HG03575 (cell line): Measurements from ENCODE around the gene ATAD3C.
"Not testable (repeated sequence)": the region's sequence is repeated elsewhere in the genome, so short reads cannot be mapped to it uniquely, and the experiment has no call there.

Experiments
- ATAC-seq: cut with Tn5 transposase; IDR thresholded peaks from one replicate; pipeline ENCODE4 v1.9.1; 2021; ENCODE audit not compliant: unreplicated experiment, insufficient number of reproducible peaks, low FRiP score; ENCODE audit errors: extremely low read depth

ATAD3C gene

GRCh38 chr1:1428967-1429366, 20.5 kb upstream of the ATAD3C start:
- not testable (repeated sequence) for ATAC-seq

- ATAC-seq = no peak
These were observed 19.8 kb upstream of the ATAD3C start for GRCh38 chr1:1429671-1430073.

GRCh38 chr1:1430114-1430982, 19.1 kb upstream of the ATAD3C start:
- ATAC-seq = no peak

GRCh38 chr1:1430992-1431844, 18.3 kb upstream of the ATAD3C start:
- ATAC-seq = no peak

DNA sequence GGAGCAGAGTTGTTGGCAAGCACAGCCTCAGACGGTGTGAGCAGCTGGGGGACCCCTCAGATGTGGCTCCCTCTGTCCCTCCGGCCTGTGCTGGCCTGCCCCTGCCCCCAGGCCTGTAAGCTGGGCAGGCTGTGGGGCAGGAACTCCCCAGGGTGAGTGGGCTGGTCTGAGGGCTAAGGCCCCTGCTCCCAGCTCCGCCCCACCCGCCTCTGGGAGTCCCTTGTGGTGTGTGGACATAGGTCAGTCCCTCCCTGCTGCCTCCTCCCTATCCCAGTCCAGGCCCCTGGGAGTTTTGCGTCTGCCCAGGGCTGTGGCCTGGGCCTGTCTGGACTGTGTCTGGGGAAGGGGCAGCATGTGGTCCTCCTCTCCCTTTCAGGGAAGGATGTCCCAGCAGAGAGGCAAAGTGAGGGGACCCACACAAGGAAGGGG, 17.6 kb upstream of the ATAD3C start:
- no peak for ATAC-seq

DNA sequence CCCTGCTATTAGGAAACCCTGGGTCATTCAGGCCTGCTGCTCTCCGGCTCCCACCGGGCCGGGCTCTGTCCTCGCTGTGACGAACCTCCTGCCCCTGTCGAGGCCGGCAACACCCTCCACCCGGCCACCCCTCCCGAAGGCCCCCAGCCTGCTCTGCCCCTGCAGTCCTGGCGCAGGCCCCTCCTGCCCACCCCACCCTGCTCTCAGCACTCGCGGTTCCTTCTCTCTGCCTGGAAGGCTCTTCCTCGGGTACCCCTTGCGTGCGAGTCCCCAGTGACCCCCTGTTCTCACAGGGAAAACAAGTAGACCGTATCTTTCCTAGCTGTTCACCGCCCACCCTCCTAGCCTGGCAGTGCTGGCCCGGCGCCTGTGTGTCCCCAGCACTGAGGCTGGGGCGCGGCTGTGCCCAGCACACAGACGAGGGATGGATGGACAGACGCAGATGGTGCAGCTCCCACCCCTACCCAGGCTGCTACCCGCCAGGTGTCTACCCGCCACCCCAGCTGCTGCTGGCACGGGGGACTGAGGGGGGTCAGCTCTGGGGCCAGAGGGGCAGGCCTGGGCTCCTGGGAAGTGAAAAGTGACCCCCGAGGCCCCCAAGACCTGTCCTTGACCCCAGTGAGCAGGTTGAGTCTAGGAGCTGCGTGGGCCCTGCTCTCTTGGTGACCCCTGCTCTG, 17.1 kb upstream of the ATAD3C start:
- ATAC-seq = no peak

- no peak for ATAC-seq
These were observed 16.3 kb upstream of the ATAD3C start for GRCh38 chr1:1432951-1433803.

DNA sequence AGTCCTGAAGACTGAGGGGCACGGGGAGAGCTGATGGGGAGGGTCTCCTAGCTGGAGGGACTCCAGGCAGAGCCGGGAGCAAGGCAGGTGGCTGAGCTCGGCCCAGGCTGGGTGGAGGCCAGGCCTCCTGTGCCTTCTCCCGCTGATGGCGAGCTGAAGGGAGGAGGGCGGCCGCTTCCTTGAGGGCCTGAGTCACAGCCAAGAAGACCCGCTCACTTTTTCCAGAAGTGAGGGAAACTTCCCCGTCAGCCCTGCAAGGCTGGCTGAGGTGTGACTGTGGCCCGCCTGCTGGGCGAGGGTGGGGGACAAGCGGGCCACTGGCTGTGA, 15.7 kb upstream of the ATAD3C start:
- no peak for ATAC-seq

- no peak for ATAC-seq
These were observed 15.2 kb upstream of the ATAD3C start for GRCh38 chr1:1434131-1434823.

DNA sequence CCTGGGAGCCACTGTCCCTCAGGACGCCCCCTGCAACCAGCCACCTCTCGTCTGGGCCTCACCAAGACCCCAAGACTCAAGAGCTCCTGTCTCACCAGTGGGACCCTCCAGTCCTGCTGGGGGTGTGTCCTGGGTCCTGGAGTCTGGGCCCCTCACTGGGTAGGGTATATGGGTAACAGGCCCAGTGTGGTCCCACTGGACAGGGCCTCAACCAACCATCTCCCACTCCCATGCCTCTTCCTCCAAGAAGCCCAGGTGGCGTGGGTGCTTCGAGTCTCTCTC, 14.7 kb upstream of the ATAD3C start:
- no peak for ATAC-seq

- ATAC-seq = no peak
These were observed 14.2 kb upstream of the ATAD3C start, which contains the start of gene VWA1 for GRCh38 chr1:1435106-1435903. TSS of gene VWA1 (plus strand) at chr1:1435690. CDS start at chr1:1435749, 59 bp downstream.

DNA sequence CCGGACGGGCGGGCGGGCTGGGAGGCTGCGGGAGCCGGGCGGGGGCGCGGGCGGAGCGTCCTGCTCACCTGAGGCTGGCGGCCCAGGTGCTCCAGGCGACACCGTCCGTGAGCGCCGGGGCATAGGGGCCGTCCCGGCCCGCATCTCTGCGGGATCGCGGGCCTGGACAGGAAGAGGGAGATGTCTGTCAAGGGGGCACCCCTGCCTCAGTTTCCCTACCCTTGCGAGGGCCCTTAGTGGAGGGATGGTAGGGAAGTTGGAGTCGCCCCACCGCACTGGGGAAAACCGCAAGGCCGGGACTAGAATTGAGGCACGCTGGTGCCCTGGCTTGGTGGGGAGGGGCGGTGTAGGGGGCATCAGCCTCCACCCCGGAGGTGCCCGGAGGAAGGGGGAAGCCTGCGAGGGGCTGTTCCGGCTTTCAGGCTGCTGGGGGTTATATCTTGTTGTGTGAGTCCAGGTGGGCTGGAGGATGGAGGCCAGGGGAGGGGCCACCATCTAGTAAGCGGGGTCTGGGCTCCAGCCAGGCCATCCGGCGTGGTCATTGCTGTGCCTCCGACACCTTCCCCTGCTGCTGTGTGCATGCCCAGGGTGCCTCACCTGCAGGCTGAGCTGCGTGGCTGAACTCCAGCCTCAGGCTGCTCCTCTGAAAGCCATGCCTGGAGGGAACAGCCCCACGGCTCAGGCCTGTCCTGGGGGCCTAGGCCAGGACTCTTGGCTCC, 13.4 kb upstream of the ATAD3C start:
- ATAC-seq = no peak

DNA sequence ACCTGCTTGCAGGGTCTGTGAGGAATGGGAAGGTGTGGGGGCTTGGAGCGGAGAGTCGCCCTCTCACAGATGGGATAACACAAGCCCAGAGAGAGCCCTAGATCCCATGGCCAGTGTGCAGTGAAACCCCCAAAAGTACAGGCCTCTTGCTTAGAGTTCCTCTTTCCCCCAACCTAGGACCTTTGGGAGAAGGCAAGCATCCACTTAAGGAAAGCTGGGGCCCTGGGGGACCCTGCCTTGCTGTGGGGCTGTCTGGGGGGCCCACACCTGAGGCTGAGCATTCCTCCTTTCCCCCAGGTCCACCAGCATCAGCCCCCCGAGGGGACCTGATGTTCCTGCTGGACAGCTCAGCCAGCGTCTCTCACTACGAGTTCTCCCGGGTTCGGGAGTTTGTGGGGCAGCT, 12.9 kb upstream of the ATAD3C start:
- no peak for ATAC-seq

GRCh38 chr1:1437033-1437903, 12.2 kb upstream of the ATAD3C start:
- no peak for ATAC-seq

GRCh38 chr1:1437904-1438376, 11.5 kb upstream of the ATAD3C start:
- no peak for ATAC-seq
